Fibroblast of the conjunctiva (primary cell): ENCODE results near the gene LLPH.
"Not testable (repeated sequence)": the region's sequence is repeated elsewhere in the genome, so short reads cannot be mapped to it uniquely, and the experiment has no call there.

ENCODE experiments used
- DNase-seq: peaks from one replicate; pipeline ENCODE4 v3.0.0-alpha.2; 2010; ENCODE audit warnings: low read depth

The LLPH gene

DNA sequence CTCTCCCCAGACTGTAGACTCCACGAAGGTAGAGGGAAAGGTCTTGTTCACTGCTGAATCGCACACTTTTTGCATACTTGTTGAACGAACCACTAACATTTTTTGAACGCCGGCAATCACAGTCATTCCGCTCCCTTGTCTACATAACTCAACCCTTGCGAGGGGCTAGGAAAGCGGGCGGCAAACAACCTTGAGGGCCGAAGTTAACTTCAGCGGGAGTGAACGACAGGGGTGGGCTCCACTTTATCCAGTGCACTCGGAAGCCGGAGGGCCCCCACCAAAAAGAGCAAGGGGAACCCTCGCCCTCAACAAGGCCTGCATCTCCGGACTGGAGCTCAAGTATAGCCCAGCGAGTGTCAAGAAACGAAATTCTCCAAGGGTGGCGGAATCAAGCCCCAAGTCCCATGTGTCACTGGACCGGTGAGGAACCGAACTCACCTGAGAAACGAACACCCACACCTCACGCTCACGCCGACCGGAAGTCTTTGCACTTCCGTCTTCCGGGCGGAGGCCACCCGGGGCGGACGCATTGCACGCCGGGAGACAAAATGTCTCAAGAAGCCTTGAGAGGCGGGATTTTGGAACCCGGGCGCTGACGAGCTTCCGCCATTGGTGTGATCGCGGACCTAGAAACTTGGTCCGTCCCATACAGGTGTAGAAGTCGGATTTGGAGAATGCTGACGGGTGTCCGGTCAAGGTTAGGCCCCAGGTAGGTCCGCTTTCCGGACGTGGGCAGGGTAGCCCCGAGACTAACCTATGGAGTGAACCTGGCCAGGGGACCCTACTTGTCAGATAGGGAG is at the start of gene LLPH:
Gene LLPH (minus strand): TSS at position 484 of the 800 bp plus-strand sequence. CDS start 1,644 bp downstream, outside the sequence.
- DNase-seq: peak; percentile 61

DNA sequence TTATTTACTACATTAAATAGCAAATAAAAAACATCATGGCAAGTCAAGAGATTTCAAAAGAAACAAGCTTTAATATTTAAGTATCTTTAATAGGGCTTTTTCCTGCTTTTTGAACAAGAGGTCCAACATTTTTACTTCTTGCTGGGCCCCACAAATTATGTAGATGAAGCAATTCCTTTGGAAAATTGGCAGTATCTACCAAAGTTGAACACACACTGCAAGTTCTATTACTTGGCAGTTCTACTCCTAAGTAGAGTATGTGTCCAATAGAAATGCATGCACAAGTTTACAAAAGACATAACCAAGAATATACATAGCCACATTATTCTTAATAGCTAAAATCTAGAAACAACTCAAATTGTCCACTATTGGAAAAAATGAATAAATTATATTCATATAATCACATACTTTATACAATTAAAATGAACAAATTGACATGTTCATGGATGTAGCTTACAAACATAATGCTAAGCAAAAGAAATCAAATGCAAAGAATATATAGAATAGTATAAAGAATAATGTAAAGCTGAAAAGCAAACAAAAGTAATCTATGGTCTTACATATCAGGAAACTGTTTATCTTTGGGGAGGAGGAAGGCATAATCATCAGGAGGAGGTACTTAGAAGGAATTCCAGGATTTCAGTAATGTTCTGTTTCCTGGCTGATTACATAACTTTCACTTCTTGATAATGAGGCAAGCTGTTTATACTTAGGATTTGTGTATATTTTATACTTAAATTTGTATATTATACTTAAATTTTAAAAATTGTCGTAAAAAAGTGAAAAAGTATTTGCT is 45.8 kb upstream of the LLPH start:
- no peak for DNase-seq

DNA sequence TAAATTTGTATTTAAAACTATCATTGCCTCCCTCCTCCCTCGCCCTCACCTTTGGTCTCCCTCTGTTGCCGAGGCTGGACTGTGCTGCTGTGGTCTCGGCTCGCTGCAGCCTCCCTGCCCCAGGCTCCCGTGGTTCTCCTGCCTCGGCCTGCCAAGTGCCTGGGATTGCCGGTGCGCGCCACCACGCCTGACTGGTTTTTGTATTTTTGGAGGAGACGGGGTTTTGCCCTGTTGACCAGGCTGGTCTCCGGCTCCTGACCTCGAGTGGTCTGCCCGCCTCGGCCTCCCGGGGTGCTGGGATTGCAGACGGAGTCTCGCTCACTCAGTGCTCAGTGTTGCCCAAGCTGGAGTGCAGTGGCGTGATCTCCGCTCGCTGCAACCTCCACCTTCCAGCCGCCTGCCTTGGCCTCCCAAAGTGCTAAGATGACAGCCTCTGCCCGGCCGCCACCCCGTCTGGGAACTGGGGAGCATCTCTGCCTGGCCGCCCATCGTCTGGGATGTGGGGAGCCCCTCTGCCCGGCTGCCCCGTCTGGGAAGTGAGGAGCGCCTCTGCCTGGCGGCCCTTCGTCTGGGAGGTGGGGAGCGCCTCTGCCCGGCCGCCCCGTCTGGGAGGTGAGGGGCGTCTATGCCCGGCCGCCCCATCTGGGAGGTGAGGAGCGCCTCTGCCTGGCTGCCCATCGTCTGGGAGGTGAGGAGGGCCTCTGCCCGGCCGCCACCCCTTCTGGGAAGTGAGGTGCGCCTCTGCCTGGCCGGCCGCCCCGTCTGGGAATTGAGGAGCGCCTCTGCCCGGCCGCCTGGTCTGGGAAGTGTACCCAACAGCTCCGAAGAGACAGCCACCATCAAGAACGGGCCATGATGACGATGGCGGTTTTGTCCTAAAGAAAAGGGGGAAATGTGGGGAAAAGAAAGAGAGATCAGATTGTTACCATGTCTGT is 44.1 kb upstream of the LLPH start:
- DNase-seq: not testable (repeated sequence)

DNA sequence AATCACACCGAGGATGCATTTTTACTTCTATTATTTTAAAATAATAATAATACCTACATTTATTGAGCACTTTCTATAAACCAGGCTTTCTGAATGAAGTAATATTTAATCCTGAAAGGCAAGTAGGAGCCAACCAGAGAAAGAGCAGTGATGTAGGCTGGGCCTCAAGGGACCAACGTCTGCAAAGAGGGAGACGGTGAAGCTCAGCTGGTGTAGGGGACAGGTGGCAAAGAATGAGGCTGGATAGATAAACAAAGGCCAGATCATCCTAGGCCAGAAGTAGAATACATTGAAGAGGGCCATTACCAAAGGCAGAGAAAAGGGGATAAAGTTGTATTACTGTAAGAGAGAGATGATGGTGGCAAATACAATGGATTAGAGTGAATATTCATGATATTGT is 40.1 kb upstream of the LLPH start:
- DNase-seq: no peak

DNA sequence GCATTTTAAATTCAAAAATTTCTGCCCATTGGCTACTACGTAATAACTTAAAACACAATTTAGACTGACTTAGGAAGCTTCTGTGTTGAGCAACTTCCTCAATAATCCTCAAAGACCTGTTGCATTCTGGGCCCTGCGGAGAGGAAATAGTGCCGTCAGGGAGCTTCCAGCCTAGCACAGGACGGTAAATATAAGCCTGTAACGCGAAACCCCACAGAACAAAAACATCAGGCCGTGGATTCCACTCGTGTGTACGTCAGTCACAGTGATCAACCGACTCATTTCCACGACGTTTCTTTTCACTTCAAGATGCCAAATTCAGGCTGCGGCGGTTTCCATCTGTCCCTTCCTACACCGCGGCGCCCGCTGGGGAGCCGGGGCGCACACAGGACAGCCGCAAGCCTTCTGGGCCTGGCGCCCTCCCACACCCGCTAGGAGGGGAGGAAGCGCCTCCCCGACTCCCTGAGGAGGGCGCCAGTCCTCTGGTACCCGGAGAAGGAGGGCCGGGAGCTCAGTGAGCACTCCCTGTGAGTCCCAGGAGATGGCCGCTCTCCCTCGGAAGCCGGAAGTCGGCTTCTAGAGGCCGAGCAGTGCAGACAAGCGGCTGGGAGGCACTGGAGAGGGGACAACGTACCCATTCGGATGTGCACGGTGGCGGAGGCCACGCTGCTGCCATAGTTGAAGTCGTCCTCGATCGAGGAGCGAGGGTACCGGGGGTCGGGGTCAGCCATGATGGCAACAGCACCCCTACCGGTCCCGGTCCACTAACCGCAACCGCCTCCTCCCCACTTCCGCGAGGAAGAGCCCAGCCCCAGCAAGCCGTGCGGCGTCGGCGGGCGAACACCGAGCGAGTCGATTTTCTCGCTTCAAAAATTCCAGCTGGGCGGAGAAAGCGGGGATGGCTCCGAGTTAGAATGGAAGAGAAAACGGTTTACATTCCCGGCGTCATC is 38.9 kb upstream of the LLPH start, which contains the start of gene TMBIM4:
Gene TMBIM4 (minus strand): TSS at position 776 of the 950 bp plus-strand sequence. CDS start 45 bp downstream, at position 731.
- peak; percentile 92 for DNase-seq

DNA sequence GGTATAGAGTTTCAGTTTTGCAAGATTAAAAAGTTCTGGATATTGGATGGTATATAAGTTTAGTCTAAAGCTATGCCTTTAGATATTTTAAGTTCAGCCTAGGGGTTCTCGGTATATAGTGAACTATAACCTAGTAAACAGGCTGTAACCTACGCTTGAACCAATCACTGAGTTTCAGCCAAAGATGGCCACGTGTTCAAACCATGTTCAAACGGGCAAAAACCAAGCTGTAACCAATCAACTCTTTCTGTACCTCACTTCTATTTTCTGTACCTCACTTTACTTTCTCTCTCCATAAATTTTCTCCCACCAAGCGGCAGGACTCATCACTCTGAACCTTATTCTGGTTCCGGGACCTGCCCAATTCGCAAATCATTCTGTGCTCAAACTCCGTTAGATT is 37.9 kb upstream of the LLPH start:
- no peak for DNase-seq

DNA sequence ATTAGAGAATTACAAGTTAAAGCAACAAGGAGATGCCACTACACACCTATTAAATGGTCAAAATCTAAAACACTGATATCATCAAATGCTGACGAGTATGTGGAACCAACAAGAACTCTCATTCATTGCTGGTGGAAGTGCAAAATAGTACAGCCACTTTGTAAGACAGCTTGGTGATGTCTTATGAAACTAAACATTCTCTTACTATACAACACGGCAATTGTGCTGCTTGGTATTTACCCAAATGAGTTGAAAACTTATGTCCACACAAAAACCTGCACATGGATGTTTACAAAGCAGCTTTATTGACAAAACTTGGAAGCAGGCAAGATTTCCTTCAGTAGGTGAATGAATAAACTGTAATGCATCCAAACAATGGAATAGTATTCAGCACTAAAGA is 36.0 kb upstream of the LLPH start:
- DNase-seq: no peak

DNA sequence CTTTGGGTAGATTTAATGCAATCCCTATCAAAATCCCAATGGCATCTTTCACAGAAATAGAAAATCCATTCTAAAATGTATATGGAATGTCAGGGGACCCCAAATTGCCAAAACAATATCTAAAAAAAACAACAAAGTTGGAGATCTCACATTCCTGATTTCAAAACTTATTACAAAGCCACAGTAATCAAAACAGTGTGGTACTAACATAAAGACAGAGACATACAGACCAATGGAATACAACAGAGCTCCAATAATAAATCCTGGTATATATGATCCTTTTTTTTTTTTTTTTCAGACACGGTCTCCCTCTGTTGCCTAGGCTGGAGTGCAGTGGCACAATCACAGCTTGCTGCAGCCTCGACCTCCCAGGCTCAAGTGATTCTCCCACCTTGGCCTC is 34.6 kb upstream of the LLPH start:
- no peak for DNase-seq

DNA sequence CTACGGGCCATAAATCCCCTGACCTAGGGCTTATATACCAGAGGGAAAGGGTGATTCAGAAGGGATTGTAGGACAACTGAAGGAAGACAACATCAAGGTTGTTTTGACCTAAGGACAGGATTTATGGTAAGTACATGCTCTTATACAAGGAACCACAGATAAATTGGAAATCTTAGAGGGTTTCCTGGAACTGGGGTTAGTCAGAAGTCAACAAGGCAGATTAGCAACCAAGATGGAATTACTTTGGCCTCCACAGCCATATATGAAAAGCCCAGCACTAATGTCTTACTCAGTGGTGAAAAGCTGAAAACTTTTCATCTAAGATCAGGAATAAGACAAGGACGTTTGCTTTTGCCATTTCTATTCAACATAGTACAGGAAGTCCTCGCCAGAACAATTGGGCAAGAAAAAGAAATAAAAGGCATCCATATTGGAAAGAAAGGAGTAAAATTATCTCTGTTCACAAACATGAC is 33.8 kb upstream of the LLPH start:
- no peak for DNase-seq

DNA sequence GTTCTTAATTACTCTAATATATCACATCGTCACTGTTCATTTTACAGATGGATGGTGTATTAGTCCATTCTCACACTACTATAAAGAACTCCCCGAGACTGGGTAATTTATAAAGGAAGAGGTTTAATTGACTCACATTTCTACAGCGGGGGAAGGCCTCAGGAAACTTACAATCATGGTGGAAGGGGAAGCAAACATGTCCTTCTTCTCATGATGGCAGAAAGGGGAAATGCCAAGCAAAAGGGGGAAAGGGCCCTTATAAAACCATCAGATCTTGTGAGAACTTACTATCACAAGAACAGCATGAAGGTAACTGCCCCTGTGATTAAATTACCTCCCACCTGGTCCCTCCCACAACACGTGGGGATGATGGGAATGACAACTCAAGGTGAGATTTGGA is 32.7 kb upstream of the LLPH start:
- DNase-seq: no peak

DNA sequence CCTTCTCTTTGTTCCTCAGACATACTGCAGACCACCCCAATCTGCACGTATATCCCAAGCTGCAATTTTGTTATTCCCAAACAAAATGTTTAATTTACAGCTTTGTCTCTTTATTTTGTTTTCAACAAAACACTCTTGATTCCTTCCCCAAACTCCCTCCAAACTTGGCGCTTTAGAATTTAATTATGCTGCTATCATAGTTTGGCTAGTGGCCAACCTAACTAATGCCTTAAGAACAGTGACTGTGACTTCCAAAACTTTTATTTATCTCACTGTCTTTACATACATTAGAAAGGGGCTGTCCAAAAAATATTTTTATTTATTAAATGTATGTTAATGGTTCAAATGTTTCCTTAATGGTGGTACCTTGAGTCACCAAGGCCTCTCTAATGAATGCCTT is 32.2 kb upstream of the LLPH start:
- no peak for DNase-seq

DNA sequence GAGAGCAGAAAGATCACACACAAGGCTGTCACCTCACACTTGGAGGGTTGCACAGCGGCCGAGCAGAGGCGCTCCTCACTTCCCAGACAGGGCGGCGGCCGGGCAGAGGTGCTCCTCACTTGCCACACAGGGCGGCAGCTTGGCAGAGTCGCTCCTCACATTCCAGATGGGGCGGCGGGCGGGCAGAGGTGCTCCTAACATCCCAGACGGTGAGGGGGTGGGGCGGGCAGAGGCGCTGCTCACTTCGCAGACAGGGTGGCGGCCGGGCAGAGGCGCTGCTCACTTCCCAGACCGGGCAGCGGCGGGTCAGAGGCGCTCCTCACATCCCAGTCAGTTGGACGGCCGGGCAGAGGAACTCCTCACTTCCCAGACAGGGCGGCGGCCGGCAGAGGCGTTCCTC is 30.2 kb upstream of the LLPH start:
- DNase-seq: no peak

DNA sequence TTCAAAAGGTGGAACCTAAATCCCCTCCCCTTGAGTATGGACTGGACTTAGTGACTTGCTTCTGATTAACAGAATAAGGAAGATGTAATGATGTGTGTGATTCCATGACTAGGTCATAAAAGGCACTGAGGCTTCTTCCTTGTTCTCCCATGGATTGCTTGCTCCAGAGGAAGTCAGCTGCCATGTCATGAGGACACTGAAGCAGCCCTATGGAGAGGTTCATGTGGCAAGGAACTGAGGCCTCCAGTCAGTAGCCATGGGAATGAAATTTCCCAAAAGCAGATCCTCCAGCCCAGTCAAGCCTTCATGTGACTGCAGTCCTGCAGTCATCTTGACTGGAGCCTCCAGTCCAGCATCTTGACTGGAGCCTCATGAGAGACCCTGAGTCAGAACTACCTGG is 28.6 kb upstream of the LLPH start:
- DNase-seq: no peak

DNA sequence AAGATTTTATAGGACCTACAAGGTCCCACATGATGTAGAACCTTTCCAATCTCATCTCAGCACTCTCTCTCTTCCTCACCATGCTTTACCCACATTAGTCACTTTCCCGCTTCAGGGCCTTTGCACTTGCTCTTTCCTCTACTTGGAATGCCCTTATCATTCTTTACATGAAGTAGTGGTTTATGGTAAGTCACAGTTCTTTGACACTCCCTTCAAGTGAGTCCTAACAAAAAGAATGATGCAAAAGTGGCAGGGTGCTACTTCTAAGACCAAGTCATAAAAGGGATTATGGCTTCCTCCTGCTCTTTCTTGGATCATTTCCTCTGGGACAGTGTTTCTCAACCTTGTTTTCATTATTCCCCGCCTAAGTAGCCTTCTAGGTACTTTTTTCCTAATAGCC is 26.1 kb upstream of the LLPH start:
- DNase-seq: no peak

DNA sequence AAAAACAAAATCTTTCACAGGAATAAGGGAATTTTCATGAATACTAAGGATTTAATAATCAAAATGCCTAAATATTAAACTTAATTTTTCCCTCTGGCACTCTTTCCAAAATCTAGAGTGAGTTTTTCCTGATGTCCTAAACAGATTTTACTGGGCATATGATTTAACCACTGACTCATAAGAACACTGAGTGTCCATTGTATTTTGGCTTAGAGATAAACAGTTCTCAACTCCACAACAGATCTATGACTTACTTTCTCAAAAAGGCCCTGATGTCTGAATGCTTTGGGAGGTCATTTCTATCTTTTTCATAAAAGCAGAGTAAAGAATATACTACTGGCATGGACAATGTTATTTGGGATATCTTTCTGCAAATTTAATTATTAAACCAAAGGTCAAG is 24.2 kb upstream of the LLPH start:
- no peak for DNase-seq

DNA sequence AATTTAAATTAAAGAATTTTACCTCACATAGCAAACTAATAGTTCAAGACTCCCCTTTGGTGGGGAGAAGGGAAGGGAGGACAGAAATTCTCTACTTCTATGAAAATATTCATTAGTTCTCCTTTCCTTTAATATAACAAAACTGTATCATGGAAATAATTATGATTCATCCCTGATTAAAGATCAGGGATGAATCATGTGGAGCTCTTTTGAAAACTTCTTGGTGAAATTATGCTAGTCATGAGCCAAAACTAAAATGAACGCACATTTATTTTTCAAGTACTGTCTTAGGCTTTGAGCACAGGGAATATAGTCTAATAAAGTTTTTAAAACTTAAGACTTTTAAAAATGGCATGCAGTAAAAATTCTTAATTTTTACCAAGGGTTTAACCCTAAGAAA is 22.2 kb upstream of the LLPH start:
- no peak for DNase-seq

DNA sequence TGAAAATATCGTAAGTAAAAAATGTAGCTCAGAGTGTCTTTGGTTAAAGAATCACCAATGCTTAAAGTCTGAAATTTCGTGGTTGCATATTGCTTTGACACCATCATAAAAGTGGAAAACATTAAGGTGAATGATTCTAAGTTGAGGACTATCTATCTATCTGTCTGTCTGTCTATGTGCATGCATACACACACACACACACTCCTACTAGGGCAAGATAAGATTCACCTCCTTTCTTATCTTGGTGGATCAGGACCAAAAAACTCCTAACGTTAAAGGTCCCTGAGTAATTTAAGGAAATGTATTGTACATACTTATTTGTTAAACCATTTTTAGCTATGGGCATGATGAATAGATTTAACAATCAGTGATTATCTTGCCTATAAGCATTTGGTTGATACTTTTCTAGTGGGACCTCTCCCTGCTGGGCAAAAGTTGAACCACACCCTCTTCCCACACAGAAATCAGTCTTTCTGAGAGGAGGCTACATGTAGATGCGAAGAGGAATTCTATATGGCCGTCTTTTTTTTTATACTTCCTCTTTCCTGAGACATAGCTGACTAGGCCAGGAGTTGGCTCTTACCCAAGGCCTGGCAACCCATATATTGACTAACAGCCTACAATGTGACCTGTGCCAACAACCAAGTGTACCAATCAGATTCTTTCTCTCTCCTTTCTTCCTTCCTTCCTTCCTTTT is 19.3 kb upstream of the LLPH start:
- no peak for DNase-seq

DNA sequence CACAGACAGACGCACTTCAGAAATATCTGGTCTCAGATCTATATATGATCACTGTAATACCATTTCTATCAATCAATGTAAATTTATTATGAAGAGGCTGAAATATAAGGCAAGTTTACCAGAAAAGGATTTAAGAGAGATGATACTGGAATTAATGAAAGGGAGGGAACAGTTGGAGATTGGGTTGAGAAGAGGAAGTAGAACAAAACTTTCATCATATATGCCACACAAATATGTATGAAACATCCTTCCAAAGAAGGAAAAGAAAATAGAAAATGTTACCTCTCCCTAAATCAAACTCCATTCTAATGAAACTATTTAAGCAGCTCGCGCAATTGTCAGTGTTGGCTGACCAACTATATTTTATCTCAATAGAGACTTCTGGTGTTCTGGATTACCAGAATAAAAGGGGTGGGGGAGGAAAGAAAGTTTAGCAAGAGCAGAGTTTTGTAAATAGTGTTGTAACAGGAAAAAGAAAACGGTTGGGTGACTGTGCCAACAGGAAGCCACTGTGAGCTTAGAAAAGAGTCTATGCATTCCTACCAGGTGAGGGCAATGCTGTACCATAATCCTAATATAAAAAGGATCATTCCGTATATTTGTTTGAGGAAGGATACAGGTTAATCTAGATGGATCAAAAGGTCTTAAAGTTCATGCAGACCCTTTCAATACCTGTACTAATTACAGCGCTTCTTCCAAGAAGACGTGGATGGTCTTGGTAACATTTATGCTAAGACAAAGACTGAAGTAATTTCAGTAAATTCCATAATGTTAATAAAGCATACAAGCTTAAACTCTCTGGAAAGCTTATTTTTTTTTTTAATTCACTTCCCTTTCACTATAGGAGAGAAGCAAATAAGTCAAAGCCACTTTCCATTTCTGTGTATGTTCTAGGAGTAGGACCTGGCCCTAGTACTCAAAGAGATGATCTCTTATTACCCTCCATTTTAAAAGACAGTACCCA is 14.5 kb upstream of the LLPH start:
- DNase-seq: peak; percentile 55

DNA sequence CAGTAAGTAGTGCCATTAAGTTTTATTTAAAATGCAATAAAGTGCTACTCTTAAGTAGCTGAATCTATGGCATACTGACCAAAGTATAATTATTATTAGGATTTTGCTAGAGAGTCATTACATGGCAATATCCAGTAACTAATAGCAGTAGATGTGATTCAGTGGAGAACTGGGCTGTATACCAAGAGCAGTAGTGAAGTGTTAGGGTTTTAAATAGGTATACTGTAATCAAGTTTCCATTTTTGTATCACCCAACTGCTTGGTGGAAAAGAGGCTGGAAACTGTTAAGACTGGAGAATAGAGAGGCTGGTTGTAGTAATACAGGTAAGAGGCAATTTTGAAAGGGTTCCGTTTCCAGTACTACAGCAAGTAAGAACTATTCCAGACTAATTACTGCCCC is 13.3 kb upstream of the LLPH start:
- DNase-seq: no peak
